HEK293T (cell line): ENCODE measurements around the gene MRPL3.

Experiments
- CTCF ChIA-PET: fragments of 350-600 bp; formaldehyde crosslinking; extraction: SDS; loops from one replicate; lab custom pipeline; 2021; ENCODE audit warnings: antibody characterized with exemption, inconsistent platforms; lab: Yijun Ruan, JAX
- POLR2A ChIA-PET: fragments of 350-600 bp; formaldehyde crosslinking; extraction: SDS; loops from one replicate; lab custom pipeline; 2020; ENCODE audit warnings: antibody characterized with exemption, inconsistent platforms; lab: Yijun Ruan, JAX
- DNase-seq: peaks from one replicate; pipeline ENCODE4 v3.0.0; 2012; ENCODE audit warnings: mixed read lengths; ENCODE audit errors: extremely low spot score
- ARNT ChIP-seq: fragments of 450-650 bp; IDR thresholded peaks from 2 replicates; pipeline ENCODE4 v1.6.1; 2017; ENCODE audit warnings: mild to moderate bottlenecking
- BHLHE40 ChIP-seq: fragments of 450-650 bp; IDR thresholded peaks from 2 replicates; pipeline ENCODE4 v1.6.1; 2016; ENCODE audit warnings: mild to moderate bottlenecking, moderate library complexity, borderline replicate concordance
- CTBP1 ChIP-seq: fragments of 450-650 bp; IDR thresholded peaks from 2 replicates; pipeline ENCODE4 v1.6.1; 2016; ENCODE audit warnings: borderline replicate concordance
- ELF4 ChIP-seq: fragments of 450-650 bp; IDR thresholded peaks from 2 replicates; pipeline ENCODE4 v1.6.1; 2017; ENCODE audit warnings: antibody characterized with exemption
- FOXA1 ChIP-seq: fragments of 450-650 bp; IDR thresholded peaks from 2 replicates; pipeline ENCODE4 v1.6.1; 2016; ENCODE audit warnings: mild to moderate bottlenecking
- FOXK2 ChIP-seq: fragments of 450-650 bp; IDR thresholded peaks from 2 replicates; pipeline ENCODE4 v1.6.1; 2016; ENCODE audit warnings: mild to moderate bottlenecking
- FOXM1 ChIP-seq: fragments of 450-650 bp; IDR thresholded peaks from 2 replicates; pipeline ENCODE4 v1.6.1; 2017; ENCODE audit warnings: mild to moderate bottlenecking, borderline replicate concordance
- HDGF ChIP-seq: fragments of 450-650 bp; IDR thresholded peaks from 2 replicates; pipeline ENCODE4 v1.6.1; 2017; ENCODE audit warnings: antibody characterized with exemption, borderline replicate concordance
- L3MBTL2 ChIP-seq: fragments of 450-650 bp; conservative IDR thresholded peaks from 2 replicates; pipeline ENCODE4 v1.6.1; 2016; ENCODE audit warnings: mild to moderate bottlenecking
- LEF1 ChIP-seq: fragments of 450-650 bp; IDR thresholded peaks from 2 replicates; pipeline ENCODE4 v1.6.1; 2017; ENCODE audit warnings: mild to moderate bottlenecking, borderline replicate concordance
- NFRKB ChIP-seq: fragments of 450-650 bp; IDR thresholded peaks from 2 replicates; pipeline ENCODE4 v1.6.1; 2016; ENCODE audit warnings: mild to moderate bottlenecking, moderate library complexity
- PKNOX1 ChIP-seq: fragments of 450-650 bp; IDR thresholded peaks from 2 replicates; pipeline ENCODE4 v1.6.1; 2016
- SP1 ChIP-seq: fragments of 450-650 bp; IDR thresholded peaks from 2 replicates; pipeline ENCODE4 v1.6.1; 2017
- SUZ12 ChIP-seq: fragments of 450-650 bp; IDR thresholded peaks from 2 replicates; pipeline ENCODE4 v1.6.1; 2016; ENCODE audit warnings: mild to moderate bottlenecking
- TARDBP ChIP-seq: fragments of 450-650 bp; IDR thresholded peaks from 2 replicates; pipeline ENCODE4 v1.6.1; 2016
- ZNF384 ChIP-seq: fragments of 450-650 bp; IDR thresholded peaks from 2 replicates; pipeline ENCODE4 v1.6.1; 2016

Gene MRPL3

GRCh38 chr3:131477813-131478212 lies 25.0 kb downstream of the MRPL3 start:
- ChIA-PET CTCF (no interaction called here), POLR2A (no interaction called here)
- DNase-seq, result no peak
- TF ChIP-seq BHLHE40 (no peak), FOXM1 (no peak), SUZ12 (no peak), NFRKB (no peak), TARDBP (no peak), ZNF384 (no peak), SP1 (no peak), L3MBTL2 (no peak)

DNA sequence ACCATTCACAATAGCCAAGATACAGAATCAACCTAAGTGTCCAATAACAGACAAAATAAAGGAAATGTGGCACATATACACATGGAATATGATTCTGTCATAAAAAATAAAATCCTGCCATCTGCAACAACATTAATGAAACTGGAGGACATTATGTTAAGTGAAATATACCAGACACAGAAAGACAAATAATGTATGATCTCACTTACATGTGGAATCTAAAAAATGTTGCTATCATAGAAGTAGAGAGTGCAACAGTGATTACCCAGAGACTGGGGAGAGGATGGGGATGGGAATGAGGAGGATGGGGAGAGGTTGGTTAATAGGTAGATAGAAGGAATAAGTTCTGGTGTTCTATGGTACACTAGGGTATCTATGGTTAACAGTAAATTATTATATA lies 28.7 kb downstream of the MRPL3 start:
- DNase-seq, result no peak
- TF ChIP-seq NFRKB (no peak), ARNT (no peak), FOXA1 (no peak), BHLHE40 (no peak), FOXK2 (no peak), SP1 (no peak)
- CTCF ChIA-PET, result no interaction called here
- POLR2A ChIA-PET, result no interaction called here

DNA sequence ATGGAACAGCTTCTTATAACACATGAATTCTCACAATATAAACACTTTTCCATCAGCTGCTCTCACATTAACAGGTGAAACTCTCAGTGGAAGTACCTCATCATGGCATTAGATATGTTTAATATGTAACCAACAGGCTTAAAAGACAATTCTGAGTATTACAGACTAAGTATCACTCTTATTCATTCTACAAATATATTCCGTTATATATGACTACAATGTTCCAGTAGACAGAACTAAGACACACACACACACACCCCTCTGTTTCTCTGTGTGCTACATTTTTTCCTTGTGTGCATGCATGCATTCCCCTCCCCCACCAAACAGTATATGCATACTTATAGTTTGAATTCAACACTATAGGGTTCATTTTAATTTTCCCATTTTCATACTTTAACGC lies 32.4 kb downstream of the MRPL3 start:
- DNase-seq, result no peak
- POLR2A ChIA-PET, result no interaction called here
- CTCF ChIA-PET, result interaction anchor here (0.5 to 0.6 kb wide), 2 partner anchors 325 to 740 kb away, joined by 3 read pairs; no protein-coding TSS in a partner anchor
- TF ChIP-seq LEF1 (no peak), HDGF (no peak)

DNA sequence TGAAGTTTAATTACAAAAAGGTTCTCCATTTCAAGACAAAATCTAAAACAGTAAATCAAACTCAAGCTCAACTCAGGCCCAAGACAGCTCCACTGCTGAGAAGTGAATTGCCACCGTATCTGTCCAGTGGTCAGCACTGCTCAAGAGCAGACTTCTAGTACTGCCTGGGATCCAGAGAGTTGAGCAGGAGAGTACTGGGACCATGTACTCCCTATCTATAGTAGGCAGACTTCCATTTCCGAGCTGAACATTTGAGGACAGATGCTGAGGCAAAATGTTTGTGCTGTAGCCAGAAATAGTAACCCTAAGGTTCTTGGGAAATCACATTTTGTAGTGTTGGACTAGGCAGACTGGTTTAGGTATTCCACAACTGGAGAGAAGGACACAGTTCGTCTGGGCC lies 44.1 kb downstream of the MRPL3 start:
- POLR2A ChIA-PET, result no interaction called here
- TF ChIP-seq FOXA1 (no peak), BHLHE40 (no peak)
- CTCF ChIA-PET, result no interaction called here
- no peak for DNase-seq

DNA sequence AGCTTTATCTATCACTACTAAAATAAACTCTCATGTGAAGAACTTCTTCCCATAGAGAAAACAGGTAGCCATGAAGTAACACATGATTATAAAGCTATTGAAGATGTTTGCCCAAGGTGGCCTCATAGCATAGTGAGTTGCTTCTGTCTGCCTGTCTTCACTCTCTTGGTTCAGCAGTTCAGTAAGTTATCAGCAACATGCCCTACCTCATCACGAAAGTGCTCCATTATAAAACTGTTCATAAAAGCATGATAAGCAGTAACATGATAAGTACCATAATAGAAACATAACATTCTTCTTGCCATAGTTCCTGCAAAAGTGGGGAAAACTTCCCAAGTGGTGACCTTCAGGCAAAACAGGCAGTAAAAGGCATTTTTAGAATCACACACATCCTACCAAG lies 45.6 kb downstream of the MRPL3 start:
- no peak for DNase-seq
- CTCF ChIA-PET, result no interaction called here
- TF ChIP-seq CTBP1 (no peak), ZNF384 (no peak), FOXK2 (no peak), FOXA1 (no peak), TARDBP (no peak), ARNT (no peak), LEF1 (no peak), PKNOX1 (no peak), NFRKB (no peak), L3MBTL2 (no peak), SUZ12 (no peak), BHLHE40 (no peak)
- POLR2A ChIA-PET, result no interaction called here

- CTCF ChIA-PET, result no interaction called here
- POLR2A ChIA-PET, result no interaction called here
- DNase-seq, result no peak
- TF ChIP-seq ELF4 (no peak), LEF1 (no peak), ZNF384 (no peak), NFRKB (no peak), SP1 (no peak), L3MBTL2 (no peak), BHLHE40 (no peak), FOXM1 (no peak), SUZ12 (no peak)
Measured at GRCh38 chr3:131454501-131454900, 48.3 kb downstream of the MRPL3 start.

DNA sequence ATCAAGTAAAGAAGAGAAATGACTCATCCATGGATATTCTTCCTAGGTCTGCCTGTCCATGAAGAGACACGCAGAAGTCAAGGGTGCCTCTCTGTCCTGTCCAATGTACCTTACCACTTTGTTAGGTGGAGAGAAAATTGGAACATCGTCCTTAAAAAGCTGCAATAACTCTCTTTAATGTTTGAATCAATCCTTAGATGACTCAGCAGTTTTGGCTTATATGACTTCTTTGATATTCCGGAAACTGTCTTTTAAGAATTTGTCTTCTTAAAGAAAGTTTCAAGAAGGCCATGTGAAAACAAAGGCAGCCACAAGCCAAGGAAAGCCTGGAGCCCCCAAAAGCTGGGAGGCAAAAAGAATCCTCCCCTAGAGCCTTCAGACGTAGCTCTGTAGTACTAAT lies 49.2 kb downstream of the MRPL3 start:
- ChIA-PET POLR2A (no interaction called here), CTCF (no interaction called here)
- TF ChIP-seq SUZ12 (no peak), CTBP1 (no peak), BHLHE40 (no peak), TARDBP (no peak), L3MBTL2 (no peak), ARNT (no peak), FOXK2 (no peak), PKNOX1 (no peak)
- DNase-seq, result no peak

- ChIA-PET CTCF (no interaction called here), POLR2A (no interaction called here)
- no peak for DNase-seq
- no peak for TF ChIP-seq ARNT
- TF ChIP-seq FOXM1, result no peak
- TF ChIP-seq LEF1, result no peak
- no peak for TF ChIP-seq FOXA1
- no peak for TF ChIP-seq PKNOX1
- TF ChIP-seq TARDBP, result no peak
- no peak for TF ChIP-seq L3MBTL2
- TF ChIP-seq NFRKB, result no peak
- TF ChIP-seq SUZ12, result no peak
- no peak for TF ChIP-seq ZNF384
- no peak for TF ChIP-seq CTBP1
- TF ChIP-seq ELF4, result no peak
- no peak for TF ChIP-seq FOXK2
- no peak for TF ChIP-seq SP1
- TF ChIP-seq BHLHE40, result no peak
- no peak for TF ChIP-seq HDGF
Measured at GRCh38 chr3:131447349-131447748, 55.4 kb downstream of the MRPL3 start.
